NCI-H2081 (cell line): ENCODE results near the gene EIF4E1B.
A peak's percentile ranks its signal among the peaks of the same experiment; 100 is the strongest.
"Not testable (repeated sequence)": the region's sequence is repeated elsewhere in the genome, so short reads cannot be mapped to it uniquely, and the experiment has no call there.

Experiments
- DNase-seq, 2 experiments: peaks; one replicate each; lab custom pipeline; 2025; lab: John Stamatoyannopoulos, UW

Gene EIF4E1B

GRCh38 chr5:176629853-176630680 is at the start of gene EIF4E1B, which contains the start of gene SNCB:
Gene EIF4E1B (plus strand): TSS chr5:176630675. CDS start chr5:176642788, 12,113 bp downstream.
Gene SNCB (minus strand): TSS chr5:176630534. CDS start chr5:176629654, 880 bp downstream.
- DNase-seq: peak; percentile 33 to 74

- DNase-seq: no peak
Measured at GRCh38 chr5:176581361-176581760, 49.1 kb upstream of the EIF4E1B start.

- DNase-seq: no peak
Measured at GRCh38 chr5:176583076-176583475, 47.4 kb upstream of the EIF4E1B start.

- no peak for DNase-seq
Measured at GRCh38 chr5:176587398-176587797, 43.1 kb upstream of the EIF4E1B start.

GRCh38 chr5:176588297-176588696 is 42.2 kb upstream of the EIF4E1B start:
- no peak for DNase-seq

- no peak for DNase-seq
Measured at GRCh38 chr5:176589039-176589769, 41.3 kb upstream of the EIF4E1B start.

- DNase-seq: no peak
Measured at GRCh38 chr5:176590035-176590717, 40.3 kb upstream of the EIF4E1B start.

- DNase-seq: not testable (repeated sequence)
Measured at GRCh38 chr5:176591667-176592066, 38.8 kb upstream of the EIF4E1B start.

GRCh38 chr5:176592573-176592972 is 37.9 kb upstream of the EIF4E1B start:
- no peak for DNase-seq

- no peak for DNase-seq
Measured at GRCh38 chr5:176593273-176593869, 37.1 kb upstream of the EIF4E1B start.

GRCh38 chr5:176594554-176594953 is 35.9 kb upstream of the EIF4E1B start:
- no peak for DNase-seq

- no peak for DNase-seq
Measured at GRCh38 chr5:176595386-176595943, 35.0 kb upstream of the EIF4E1B start.

GRCh38 chr5:176596069-176596644 is 34.3 kb upstream of the EIF4E1B start:
- DNase-seq: no peak

- no peak for DNase-seq
Measured at GRCh38 chr5:176596689-176597416, 33.6 kb upstream of the EIF4E1B start.

- DNase-seq: no peak
Measured at GRCh38 chr5:176597417-176598389, 32.8 kb upstream of the EIF4E1B start.

GRCh38 chr5:176599749-176600430 is 30.6 kb upstream of the EIF4E1B start:
- not testable (repeated sequence) for DNase-seq

- DNase-seq: no peak
Measured at GRCh38 chr5:176601901-176602482, 28.5 kb upstream of the EIF4E1B start.

GRCh38 chr5:176603091-176603490 is 27.4 kb upstream of the EIF4E1B start:
- no peak for DNase-seq
